Brain microvascular endothelial cell (primary cell): ENCODE results near the gene ZPBP.

Source experiments
- DNase-seq: peaks from one replicate; pipeline ENCODE4 v3.0.0-alpha.2; 2020
- H3K27ac ChIP-seq: fragments of 250-450 bp; sonication (Bioruptor Pico); 2 replicates; pipeline ENCODE4 v1.5.1; 2020; ENCODE audit warnings: mild to moderate bottlenecking, moderate library complexity
- H3K27me3 ChIP-seq: fragments of 250-450 bp; sonication (Bioruptor Pico); replicated peaks from 2 replicates; pipeline ENCODE4 v1.5.1; 2020; ENCODE audit warnings: mild to moderate bottlenecking
- H3K36me3 ChIP-seq: fragments of 250-450 bp; sonication (Bioruptor Pico); replicated peaks from 2 replicates; pipeline ENCODE4 v1.5.1; 2020; ENCODE audit warnings: mild to moderate bottlenecking
- H3K4me3 ChIP-seq: 2 replicates; pipeline ENCODE4 v1.5.1; 2011; ENCODE audit warnings: low read depth, mild to moderate bottlenecking, control low read depth, low read length, moderate library complexity
- CTCF ChIP-seq: IDR thresholded peaks from 2 replicates; pipeline ENCODE4 v1.5.1; 2011; ENCODE audit warnings: low read depth, mild to moderate bottlenecking, moderate library complexity, low read length, control low read depth, inconsistent platforms; ENCODE audit errors: missing control alignments
- in situ Hi-C: cut with HindIII; loops from 2 replicates; pipeline ENCODE4 v1.10.0; 2017; ENCODE audit warnings: low sequenced_read_pairs, low pct_ligation_motif_present

Gene ZPBP

GRCh38 chr7:49976238-49976637 lies 116.8 kb downstream of the ZPBP start:
- in situ Hi-C loops: no loop called here
- Histone ChIP-seq H3K36me3 (no peaks in the 10 kb centered on the region), H3K27ac (no peak overlapping the region), H3K4me3 (no peak overlapping the region), H3K27me3 (no peaks in the 10 kb centered on the region)
- no peak for DNase-seq
- TF ChIP-seq CTCF: no peak

- Histone ChIP-seq H3K27ac (no peak overlapping the region), H3K36me3 (no peaks in the 10 kb centered on the region), H3K27me3 (no peaks in the 10 kb centered on the region), H3K4me3 (no peak overlapping the region)
- DNase-seq: no peak
- no peak for TF ChIP-seq CTCF
- in situ Hi-C loops: no loop called here
These were observed 119.0 kb downstream of the ZPBP start for GRCh38 chr7:49974035-49974434.

GRCh38 chr7:49937608-49938007 lies 155.4 kb downstream of the ZPBP start:
- Histone ChIP-seq H3K27ac (no peak overlapping the region), H3K36me3 (no peaks in the 10 kb centered on the region), H3K4me3 (no peak overlapping the region), H3K27me3 (no peaks in the 10 kb centered on the region)
- TF ChIP-seq CTCF: no peak
- in situ Hi-C loops: no loop called here
- no peak for DNase-seq

GRCh38 chr7:49931627-49932026 lies 161.4 kb downstream of the ZPBP start:
- Histone ChIP-seq H3K36me3 (no peaks in the 10 kb centered on the region), H3K27ac (no peak overlapping the region), H3K27me3 (no peaks in the 10 kb centered on the region), H3K4me3 (no peak overlapping the region)
- in situ Hi-C loops: no loop called here
- no peak for DNase-seq
- no peak for TF ChIP-seq CTCF

GRCh38 chr7:49928787-49929186 lies 164.3 kb downstream of the ZPBP start:
- in situ Hi-C loops: no loop called here
- Histone ChIP-seq H3K36me3 (no peaks in the 10 kb centered on the region), H3K27ac (no peak overlapping the region), H3K4me3 (no peak overlapping the region), H3K27me3 (no peaks in the 10 kb centered on the region)
- TF ChIP-seq CTCF: no peak
- DNase-seq: no peak

- Histone ChIP-seq H3K27ac (no peak overlapping the region), H3K4me3 (no peak overlapping the region), H3K27me3 (no peaks in the 10 kb centered on the region), H3K36me3 (no peaks in the 10 kb centered on the region)
- no peak for DNase-seq
- no peak for TF ChIP-seq CTCF
- in situ Hi-C loops: no loop called here
These were observed 165.4 kb downstream of the ZPBP start for GRCh38 chr7:49927631-49928030.
